ENCODE measurements around the gene HSPA9.

Gene HSPA9

DNA sequence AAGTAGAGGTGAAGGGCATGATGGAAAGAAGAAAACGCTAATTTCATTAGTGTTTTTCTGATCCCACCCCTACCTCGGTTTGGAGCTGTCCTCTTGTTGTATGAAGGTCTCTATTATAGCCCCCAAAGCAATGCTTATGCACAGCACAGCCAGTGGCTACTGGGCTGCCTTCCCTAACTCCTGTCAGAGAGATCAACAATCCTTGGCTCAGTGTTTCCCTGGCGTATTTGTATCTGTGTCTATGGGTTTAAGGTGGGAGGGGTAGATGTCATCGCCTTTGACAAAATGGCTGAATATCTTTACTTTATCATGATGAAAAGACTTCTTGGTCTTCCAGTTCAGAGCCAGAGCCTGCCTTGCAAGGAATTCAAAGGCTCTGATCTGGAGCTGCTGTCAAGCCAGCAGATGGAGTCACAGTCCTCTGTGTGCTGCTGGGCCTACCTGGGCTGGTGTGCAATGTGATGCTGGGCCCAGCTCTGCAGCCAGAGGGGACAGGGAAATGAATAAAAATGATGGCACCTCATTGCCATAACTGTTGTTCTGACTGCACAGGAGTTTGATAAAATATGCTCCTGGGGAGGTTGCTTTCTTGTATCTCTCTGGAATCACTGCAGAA is 20.1 kb upstream of the HSPA9 start:
- no peak for DNase-seq (ENCODE audit: low spot score)

DNA sequence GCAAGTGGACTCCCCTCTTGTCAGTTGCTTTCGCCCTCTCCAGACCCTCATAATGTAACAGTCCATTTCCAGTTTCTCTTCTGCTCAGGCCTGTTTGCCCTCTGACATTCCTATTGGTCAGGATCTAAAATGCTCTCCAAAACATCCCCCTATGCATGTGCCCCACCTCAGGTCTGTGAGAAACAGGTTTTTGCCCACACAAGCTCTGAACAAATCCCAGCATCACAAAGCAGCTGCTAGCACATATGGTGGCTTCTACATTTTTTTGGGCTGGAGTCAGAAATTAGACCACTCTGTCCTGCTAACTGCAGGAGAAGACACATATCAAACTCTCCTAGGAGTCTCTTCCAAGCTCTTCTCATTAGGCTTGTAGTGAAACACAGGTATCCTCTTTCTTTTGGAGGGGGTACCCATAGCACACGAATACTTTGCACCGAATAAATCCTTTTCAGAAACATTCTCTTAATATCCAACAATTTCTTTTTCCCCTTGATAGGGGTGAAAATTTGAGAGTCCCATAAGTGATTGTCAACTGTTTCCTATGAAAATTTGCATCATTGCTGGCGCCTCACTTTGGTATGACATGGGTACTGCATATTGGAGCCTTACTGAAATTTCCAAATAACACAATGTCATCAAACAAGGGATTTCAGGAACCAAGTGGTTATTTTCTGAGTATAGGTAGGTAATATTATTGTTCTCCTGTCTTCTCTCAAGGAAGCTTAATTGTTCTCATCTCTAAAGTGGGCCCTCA is 19.3 kb upstream of the HSPA9 start:
- no peak for DNase-seq (ENCODE audit: low spot score)

- no peak for DNase-seq (ENCODE audit: low spot score)
These were observed 13.0 kb upstream of the HSPA9 start for GRCh38 chr5:138588013-138588788.

- DNase-seq (ENCODE audit: low spot score): no peak
These were observed 10.0 kb upstream of the HSPA9 start for GRCh38 chr5:138585157-138585556.

DNA sequence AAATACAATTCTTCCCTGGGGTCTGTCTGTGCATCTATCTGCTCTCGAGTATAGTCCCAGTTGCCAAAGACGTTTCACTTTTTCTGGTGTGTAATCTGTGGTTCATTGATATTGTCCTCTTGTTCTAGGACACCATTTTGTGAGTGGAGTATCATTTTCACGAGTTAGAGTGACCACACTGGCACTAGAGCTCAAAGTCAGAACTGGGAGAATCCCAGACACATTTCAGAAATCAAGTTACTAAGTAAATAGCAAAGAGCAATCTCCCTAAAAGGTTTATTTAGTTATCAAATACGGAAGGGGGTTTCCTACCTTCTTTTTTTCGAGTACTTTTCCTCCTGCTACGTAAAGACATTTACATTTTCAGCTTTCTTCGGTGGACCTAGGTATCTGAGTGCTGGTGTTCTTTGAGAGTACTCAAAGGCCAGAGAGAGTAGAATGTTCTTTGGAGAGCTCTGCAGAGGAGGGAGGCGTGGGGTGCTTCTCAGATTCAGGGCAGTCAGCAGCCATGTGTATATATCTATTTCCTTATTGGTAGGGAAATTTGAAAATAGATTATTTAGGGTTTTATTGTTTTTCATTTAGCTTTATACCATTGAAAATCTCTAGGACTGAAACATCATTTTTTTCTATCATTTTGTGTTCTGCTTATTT is 8.9 kb upstream of the HSPA9 start:
- no peak for DNase-seq (ENCODE audit: low spot score)

- no peak for DNase-seq (ENCODE audit: low spot score)
These were observed 7.8 kb upstream of the HSPA9 start for GRCh38 chr5:138582959-138583358.

DNA sequence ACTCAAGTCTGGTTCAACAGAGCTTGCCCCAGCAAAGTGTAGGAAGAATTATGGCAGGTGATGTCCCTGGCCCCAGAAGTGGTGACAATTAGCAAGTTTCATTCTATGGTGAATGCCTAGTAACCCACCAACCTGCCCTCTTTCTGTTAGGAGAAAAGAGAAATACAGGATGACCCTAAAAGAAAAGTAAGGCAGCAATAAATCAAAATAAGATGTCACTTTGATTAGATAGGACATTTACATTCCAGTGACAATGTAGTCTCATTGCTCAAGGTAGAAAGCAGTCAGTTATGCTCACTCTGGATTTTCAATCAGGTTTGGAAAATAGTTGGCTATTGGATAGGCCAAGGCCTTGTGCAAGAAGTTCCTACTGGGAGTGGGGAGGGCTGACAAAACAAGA is 5.6 kb upstream of the HSPA9 start:
- no peak for DNase-seq (ENCODE audit: low spot score)

DNA sequence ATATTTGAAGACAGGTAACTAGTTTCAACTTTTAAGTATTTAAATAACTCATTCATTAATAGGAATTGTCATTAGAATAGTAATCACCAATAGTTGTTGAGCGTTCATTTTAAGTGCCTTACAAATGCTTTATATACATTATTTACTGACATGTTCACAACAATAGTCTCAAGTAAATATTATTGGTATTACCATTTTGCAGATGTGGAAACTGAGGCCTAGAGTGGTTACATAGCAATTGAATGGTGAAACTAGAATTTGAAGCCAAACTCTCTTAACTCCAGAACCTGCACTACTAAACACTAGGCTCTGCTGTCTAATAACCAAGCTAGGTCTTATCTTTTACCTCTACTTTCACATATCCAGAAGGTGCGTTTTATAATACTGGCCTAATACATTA is 4.8 kb upstream of the HSPA9 start:
- no peak for DNase-seq (ENCODE audit: low spot score)

- no peak for DNase-seq (ENCODE audit: low spot score)
These were observed 4.3 kb upstream of the HSPA9 start for GRCh38 chr5:138579517-138579863.

DNA sequence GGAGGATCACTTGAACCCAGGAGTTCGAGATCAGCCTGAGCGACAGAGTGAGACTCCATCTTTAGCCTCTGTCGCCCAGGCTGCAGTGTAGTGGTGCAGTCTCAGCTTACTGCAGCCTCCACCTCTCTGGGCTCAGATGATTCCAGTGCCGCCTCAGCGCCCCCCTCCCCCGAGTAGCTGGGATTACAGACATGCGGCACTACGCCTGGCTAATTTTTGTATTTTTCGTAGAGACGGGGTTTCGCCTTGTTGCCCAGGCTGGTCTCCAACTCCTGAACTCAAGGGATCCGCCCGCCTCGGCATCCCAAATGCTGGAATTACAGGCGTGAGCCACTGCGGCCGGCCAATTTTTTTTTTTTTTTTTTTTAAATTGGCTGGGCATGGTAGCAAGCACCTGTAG is 2.3 kb upstream of the HSPA9 start:
- no peak for DNase-seq (ENCODE audit: low spot score)

GRCh38 chr5:138574744-138575193 is 432 bp downstream of the HSPA9 start:
- no peak for DNase-seq (ENCODE audit: low spot score)

DNA sequence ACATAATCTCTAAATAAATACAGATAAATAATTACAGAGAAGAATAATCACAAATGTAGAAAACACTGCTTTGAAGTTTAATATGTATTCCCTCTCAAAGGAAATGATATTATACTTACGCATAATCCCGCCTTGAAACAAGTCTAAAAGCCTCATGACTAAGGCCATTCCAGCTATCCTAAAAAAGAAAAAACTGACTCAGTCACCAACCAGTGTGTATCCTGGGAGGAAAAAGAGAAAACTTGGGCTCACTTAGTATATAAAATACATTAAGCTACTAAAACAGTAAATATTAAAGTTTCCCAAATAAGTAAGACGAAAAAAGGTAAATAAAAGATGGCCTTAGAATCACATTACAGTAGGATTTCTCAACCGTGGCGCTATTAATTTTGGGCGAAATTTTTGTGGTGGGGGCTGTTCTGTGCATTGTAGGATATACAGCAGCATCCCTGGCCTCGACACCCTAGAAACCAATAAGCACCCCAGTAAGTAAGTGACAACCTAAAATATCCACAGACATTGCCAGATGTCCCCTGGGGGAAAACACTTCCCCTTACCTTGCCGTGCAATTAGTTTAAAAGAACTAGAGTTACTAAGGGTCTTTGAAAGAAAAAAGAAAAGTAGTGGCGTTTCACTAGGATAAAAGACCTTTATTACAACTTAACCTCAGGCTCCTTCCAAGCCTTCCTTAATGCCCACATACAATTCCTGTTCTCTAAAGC is 1.1 kb downstream of the HSPA9 start:
- DNase-seq (ENCODE audit: low spot score): no peak

DNA sequence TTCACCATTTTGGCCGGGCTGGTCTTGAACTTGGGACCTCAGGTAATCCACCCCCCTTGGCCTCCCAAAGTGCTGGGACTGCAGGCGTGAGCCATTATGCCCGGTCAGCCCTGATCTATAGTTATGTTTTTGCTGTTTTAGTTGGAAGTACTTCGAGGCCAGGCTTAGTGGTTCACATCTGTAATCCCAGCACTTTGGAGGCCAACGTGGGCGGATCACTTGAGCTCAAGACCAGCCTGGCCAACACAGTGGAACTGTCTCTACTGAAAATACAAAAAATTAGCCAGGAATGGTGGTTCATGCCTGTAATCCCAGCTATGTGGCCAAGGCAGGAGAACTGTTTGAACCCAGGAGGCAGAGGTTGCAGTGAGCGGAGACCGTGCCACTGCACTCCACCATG is 2.0 kb downstream of the HSPA9 start:
- DNase-seq (ENCODE audit: low spot score): no peak

- DNase-seq (ENCODE audit: low spot score): no peak
These were observed 4.3 kb downstream of the HSPA9 start for GRCh38 chr5:138570871-138571270.

DNA sequence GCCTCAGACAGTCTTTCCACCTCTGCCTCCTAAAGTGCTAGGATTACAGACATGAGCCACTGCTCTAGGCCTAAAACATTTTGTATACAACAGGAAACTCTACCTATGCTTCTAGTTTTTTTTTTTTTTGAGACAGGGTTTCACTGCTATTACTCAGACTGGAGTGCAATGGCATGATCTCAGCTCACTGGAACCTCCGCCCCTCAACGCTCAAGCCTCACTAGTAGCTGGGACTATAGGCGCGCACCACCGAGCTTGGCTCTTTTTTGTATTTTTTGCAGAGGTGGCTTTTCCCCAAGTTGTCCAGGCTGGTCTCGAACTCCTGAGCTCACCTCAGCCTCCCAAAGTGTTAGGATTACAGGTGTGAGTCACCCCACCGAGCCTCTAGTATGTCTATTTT is 5.4 kb downstream of the HSPA9 start:
- no peak for DNase-seq (ENCODE audit: low spot score)

DNA sequence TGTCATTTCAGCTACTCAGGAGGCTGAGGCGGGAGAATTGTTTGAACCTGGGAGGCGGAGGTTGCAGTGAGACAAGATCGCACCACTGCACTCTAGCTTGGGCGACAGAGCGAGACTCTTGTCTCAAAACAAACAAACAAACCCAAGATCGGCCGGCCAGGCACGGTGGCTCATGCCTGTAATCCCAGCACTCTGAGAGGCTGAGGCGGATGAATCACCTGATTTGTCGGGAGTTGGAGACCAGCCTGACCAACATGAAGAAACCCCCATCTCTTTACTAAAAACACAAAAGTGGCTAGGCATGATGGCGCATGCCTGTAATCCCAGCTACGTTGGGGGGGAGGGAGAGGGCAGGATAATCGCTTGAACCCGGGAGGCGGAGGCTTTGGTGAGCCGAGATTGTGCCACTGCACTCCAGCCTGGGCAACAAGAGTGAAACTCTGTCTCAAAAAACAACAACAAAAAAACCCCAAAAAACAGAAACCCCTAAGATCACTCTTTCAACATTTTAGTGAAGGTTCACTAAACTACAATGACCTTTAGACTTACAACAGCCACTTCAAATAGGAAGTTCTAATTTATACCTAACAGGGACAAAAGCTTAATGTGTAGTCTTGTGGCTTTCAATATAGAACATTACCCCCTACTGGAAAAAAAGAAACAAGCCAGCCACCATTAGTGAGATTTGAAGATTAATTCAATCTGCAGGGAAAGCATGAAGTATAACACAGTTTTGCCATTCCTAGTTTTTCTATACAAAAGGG is 7.0 kb downstream of the HSPA9 start:
- no peak for DNase-seq (ENCODE audit: low spot score)

DNA sequence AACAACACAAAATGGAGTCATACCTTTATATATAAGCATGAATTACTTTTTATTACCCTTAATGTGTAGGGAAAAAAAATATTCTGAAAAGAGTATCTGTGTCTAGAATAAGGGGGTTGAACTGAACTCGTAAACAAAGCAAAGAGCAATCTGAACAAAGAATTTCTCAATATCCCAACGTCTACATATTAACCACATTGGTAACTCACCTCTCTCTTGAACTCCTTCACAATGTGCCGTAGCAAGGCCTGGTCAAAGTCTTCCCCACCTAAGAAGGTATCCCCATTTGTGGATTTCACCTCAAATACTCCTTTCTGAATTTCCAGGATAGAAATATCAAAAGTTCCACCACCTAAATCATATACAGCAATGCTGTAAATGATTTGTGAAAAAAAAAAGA is 8.4 kb downstream of the HSPA9 start:
- no peak for DNase-seq (ENCODE audit: low spot score)

GRCh38 chr5:138565100-138565821 is 9.9 kb downstream of the HSPA9 start:
- no peak for DNase-seq (ENCODE audit: low spot score)

GRCh38 chr5:138564242-138564641 is 11.0 kb downstream of the HSPA9 start:
- DNase-seq (ENCODE audit: low spot score): no peak

DNA sequence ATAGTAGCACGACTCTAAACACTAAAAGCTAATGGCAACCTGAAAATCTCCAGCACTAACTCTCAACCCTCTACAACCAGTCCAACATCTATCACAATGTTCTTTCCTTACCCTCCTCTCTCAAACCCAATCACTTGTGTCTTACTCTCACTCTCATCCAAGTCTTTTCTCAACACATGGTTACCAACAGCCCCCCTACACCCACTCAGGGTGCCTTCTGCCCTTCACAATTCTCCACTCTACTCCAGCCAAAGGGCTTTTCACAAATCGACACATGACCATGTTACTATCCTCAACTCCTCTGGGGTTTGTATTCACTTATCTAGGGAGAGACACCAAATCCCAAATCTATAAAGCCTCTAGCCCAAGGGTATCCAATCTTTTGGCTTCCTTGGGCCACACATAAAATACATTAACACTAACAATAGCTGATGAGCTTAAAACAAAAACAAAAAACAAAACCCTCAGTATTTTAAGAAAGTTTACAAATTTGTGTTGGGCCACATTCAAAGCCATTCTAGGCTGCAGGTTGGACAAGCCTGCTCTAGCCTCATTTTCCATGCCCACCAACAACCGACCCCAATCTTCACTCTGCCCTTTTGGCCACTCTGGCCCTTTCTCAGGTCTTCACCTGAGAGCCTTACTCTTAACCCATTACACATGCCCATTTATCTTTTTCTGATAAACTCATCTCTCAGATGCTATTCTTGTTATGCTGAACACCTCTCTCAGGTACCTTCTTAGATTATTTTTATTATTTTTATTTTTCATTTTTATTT is 11.7 kb downstream of the HSPA9 start:
- DNase-seq (ENCODE audit: low spot score): no peak

Data from HuH-7.5 (cell line).